ENCODE data around the gene PKD1L1. TPM values are rescaled to one million over a fixed set of nuclear protein-coding genes. Genes with fewer than 3 reads are reported as not detected.

The PKD1L1 gene
- polyA plus RNA-seq, 1 of the 3 experiments (the other 2 are of a cell fraction) = 0.10 TPM

DNA sequence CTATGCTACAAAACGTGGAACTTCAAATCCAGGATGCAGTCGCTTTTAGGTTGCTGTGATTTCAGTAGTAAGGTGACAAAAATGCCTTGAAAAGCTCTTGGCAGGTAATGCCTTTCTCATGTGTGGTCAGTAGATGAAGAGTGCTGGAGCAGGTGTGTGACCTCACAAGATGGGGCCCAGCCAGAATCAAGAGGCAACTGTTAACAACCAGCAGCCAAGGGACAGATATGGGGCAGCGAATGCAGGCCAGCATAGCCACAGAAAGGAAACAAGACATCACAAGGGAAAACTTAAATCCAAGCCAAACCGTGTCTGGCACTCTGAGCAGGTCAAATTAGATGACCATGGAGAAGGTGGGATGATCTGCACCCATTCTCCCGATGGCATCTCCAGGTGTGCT is 18.9 kb upstream of the PKD1L1 start:
- no peaks in the 10 kb centered on the region for H3K9me3 ChIP-seq
- peaks cover 15% of the 10 kb centered on the region for H3F3A ChIP-seq (replicated peaks; ENCODE audit: insufficient read depth)
- 96% methylated on average over 5 of the region's 5 CpGs for WGBS (ENCODE audit: low lambda C conversion rate)
- TF ChIP-seq SIN3A (IDR thresholded peaks at IDR 0.05; ENCODE audit: borderline replicate concordance, low read depth, low read length) (no peak), EZH2phosphoT487 (IDR thresholded peaks at IDR 0.05; ENCODE audit: borderline replicate concordance, low read depth) (no peak), JUND (IDR thresholded peaks at IDR 0.05) (no peak), MAX (IDR thresholded peaks at IDR 0.05; ENCODE audit: low read depth) (no peak)
- TF ChIP-seq, protein P1, sequence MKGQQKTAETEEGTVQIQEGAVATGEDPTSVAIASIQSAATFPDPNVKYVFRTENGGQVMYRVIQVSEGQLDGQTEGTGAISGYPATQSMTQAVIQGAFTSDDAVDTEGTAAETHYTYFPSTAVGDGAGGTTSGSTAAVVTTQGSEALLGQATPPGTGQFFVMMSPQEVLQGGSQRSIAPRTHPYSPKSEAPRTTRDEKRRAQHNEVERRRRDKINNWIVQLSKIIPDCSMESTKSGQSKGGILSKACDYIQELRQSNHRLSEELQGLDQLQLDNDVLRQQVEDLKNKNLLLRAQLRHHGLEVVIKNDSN (IDR thresholded peaks at IDR 0.05; ENCODE audit: borderline replicate concordance, low read depth) = no peak
- no peak overlapping the region for H3K4me2 ChIP-seq
- no peak for DNase-seq
- H4K20me1 ChIP-seq (ENCODE audit: insufficient read depth) = no peaks in the 10 kb centered on the region
- H3K9ac ChIP-seq = no peak overlapping the region
- no peak overlapping the region for H3K4me3 ChIP-seq (ENCODE audit: low read depth in 2 of 2, low read length in 1 of 2)
- no peak overlapping the region for H3K27ac ChIP-seq (ENCODE audit: low read depth in 2 of 2, low read length in 1 of 2)
- POLR2A ChIA-PET = no interaction called here
- H2AFZ ChIP-seq (ENCODE audit: low read depth) = no peak overlapping the region
- no peaks in the 10 kb centered on the region for H3K79me2 ChIP-seq (ENCODE audit: insufficient read depth)
- H3K4me1 ChIP-seq (ENCODE audit: control insufficient read depth in 1 of 2, insufficient read depth in 2 of 2, low read depth in 1 of 2, low read length in 1 of 2) = peaks cover 0 to 2% of the 10 kb centered on the region in 2 experiments; a peak in 2 of 4 replicates
- no peaks in the 10 kb centered on the region for H3K9me2 ChIP-seq
- H3K27me3 ChIP-seq (ENCODE audit: insufficient read depth) = no peaks in the 10 kb centered on the region
- CTCF ChIA-PET = interaction anchor here (1.4 to 10.9 kb wide), 5 partner anchors 10 to 143 kb away, joined by 4 to 221 read pairs (median 5); partner anchors contain the start of gene PKD1L1
- H3K36me3 ChIP-seq (replicated peaks in 1 of 2; ENCODE audit: control insufficient read depth in 1 of 2, insufficient read depth in 2 of 2, low read length in 1 of 2) = peaks cover 73 to 78% of the 10 kb centered on the region in 2 experiments

- POLR2A ChIA-PET = no interaction called here
- WGBS (ENCODE audit: low lambda C conversion rate) = 97% methylated on average over 5 of the region's 5 CpGs
- H3K36me3 ChIP-seq (replicated peaks in 1 of 2; ENCODE audit: control insufficient read depth in 1 of 2, insufficient read depth in 2 of 2, low read length in 1 of 2) = peaks cover 71 to 75% of the 10 kb centered on the region in 2 experiments
- TF ChIP-seq EP300 (IDR thresholded peaks at IDR 0.05; ENCODE audit: borderline replicate concordance in 1 of 2, low read depth in 1 of 2, low read length in 1 of 2) (no peak), REST (IDR thresholded peaks at IDR 0.05; ENCODE audit: low read depth, low read length) (no peak), FOXJ3 (CRISPR knock-in tag; IDR thresholded peaks at IDR 0.05) (no peak), FOXM1 (IDR thresholded peaks at IDR 0.05; ENCODE audit: low read depth) (no peak), YY1 (IDR thresholded peaks at IDR 0.05; ENCODE audit: low read depth) (no peak), POLR2AphosphoS5 (IDR thresholded peaks at IDR 0.05; ENCODE audit: low read depth, low read length) (no peak), RAD21 (IDR thresholded peaks at IDR 0.05; ENCODE audit: low read length) (no peak), TEAD4 (IDR thresholded peaks at IDR 0.05; ENCODE audit: borderline replicate concordance, insufficient read depth) (no peak), FOSL2 (IDR thresholded peaks at IDR 0.05; ENCODE audit: borderline replicate concordance, low read depth) (no peak), TAF1 (IDR thresholded peaks at IDR 0.05; ENCODE audit: borderline replicate concordance, low read depth, low read length) (no peak), MXI1 (IDR thresholded peaks at IDR 0.05; ENCODE audit: low read depth, low read length) (no peak), JUND (IDR thresholded peaks at IDR 0.05) (no peak)
- TF ChIP-seq, protein P2, sequence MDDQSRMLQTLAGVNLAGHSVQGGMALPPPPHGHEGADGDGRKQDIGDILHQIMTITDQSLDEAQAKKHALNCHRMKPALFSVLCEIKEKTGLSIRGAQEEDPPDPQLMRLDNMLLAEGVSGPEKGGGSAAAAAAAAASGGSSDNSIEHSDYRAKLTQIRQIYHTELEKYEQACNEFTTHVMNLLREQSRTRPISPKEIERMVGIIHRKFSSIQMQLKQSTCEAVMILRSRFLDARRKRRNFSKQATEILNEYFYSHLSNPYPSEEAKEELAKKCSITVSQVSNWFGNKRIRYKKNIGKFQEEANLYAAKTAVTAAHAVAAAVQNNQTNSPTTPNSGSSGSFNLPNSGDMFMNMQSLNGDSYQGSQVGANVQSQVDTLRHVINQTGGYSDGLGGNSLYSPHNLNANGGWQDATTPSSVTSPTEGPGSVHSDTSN (IDR thresholded peaks at IDR 0.05) = no peak
- TF ChIP-seq, protein P3, sequence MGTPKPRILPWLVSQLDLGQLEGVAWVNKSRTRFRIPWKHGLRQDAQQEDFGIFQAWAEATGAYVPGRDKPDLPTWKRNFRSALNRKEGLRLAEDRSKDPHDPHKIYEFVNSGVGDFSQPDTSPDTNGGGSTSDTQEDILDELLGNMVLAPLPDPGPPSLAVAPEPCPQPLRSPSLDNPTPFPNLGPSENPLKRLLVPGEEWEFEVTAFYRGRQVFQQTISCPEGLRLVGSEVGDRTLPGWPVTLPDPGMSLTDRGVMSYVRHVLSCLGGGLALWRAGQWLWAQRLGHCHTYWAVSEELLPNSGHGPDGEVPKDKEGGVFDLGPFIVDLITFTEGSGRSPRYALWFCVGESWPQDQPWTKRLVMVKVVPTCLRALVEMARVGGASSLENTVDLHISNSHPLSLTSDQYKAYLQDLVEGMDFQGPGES (IDR thresholded peaks at IDR 0.05; ENCODE audit: low read depth, low read length) = no peak
- TF ChIP-seq, protein P4, sequence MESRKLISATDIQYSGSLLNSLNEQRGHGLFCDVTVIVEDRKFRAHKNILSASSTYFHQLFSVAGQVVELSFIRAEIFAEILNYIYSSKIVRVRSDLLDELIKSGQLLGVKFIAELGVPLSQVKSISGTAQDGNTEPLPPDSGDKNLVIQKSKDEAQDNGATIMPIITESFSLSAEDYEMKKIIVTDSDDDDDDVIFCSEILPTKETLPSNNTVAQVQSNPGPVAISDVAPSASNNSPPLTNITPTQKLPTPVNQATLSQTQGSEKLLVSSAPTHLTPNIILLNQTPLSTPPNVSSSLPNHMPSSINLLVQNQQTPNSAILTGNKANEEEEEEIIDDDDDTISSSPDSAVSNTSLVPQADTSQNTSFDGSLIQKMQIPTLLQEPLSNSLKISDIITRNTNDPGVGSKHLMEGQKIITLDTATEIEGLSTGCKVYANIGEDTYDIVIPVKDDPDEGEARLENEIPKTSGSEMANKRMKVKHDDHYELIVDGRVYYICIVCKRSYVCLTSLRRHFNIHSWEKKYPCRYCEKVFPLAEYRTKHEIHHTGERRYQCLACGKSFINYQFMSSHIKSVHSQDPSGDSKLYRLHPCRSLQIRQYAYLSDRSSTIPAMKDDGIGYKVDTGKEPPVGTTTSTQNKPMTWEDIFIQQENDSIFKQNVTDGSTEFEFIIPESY (IDR thresholded peaks at IDR 0.05; ENCODE audit: borderline replicate concordance, low read depth) = no peak
These were observed 17.2 kb upstream of the PKD1L1 start for GRCh38 chr7:47965456-47965855.

More at GRCh38 chr7:47965456-47965855, 17.2 kb upstream of the PKD1L1 start:
- Histone ChIP-seq H3K4me1 (ENCODE audit: control insufficient read depth in 1 of 2, insufficient read depth in 2 of 2, low read depth in 1 of 2, low read length in 1 of 2) (peaks cover 0 to 2% of the 10 kb centered on the region in 2 experiments; a peak in 2 of 4 replicates), H2AFZ (ENCODE audit: low read depth) (no peak overlapping the region), H3K9me2 (no peaks in the 10 kb centered on the region), H3K79me2 (ENCODE audit: insufficient read depth) (no peaks in the 10 kb centered on the region), H3K4me2 (no peak overlapping the region), H3K4me3 (ENCODE audit: low read depth in 2 of 2, low read length in 1 of 2) (no peak overlapping the region), H4K20me1 (ENCODE audit: insufficient read depth) (no peaks in the 10 kb centered on the region), H3K27ac (ENCODE audit: low read depth in 2 of 2, low read length in 1 of 2) (no peak overlapping the region), H3K9me3 (no peaks in the 10 kb centered on the region), H3K27me3 (ENCODE audit: insufficient read depth) (no peaks in the 10 kb centered on the region), H3F3A (replicated peaks; ENCODE audit: insufficient read depth) (peaks cover 5% of the 10 kb centered on the region), H3K9ac (no peak overlapping the region)
- no peak for DNase-seq
- CTCF ChIA-PET = interaction anchor here (2.9 to 10.9 kb wide), 3 partner anchors 16 to 700 kb away, joined by 11 to 221 read pairs (median 63); partner anchors contain the start of gene PKD1L1

All from SK-N-SH (cell line).